HG03521 (cell line): ENCODE measurements around the gene UBQLN4.
"Not testable (repeated sequence)": the region's sequence is repeated elsewhere in the genome, so short reads cannot be mapped to it uniquely, and the experiment has no call there.

Experiments
- ATAC-seq: cut with Tn5 transposase; IDR thresholded peaks from one replicate; pipeline ENCODE4 v1.9.1; 2021; ENCODE audit warnings: mild to moderate bottlenecking, moderate library complexity; ENCODE audit not compliant: unreplicated experiment

UBQLN4 gene

GRCh38 chr1:156081180-156081916, 27.8 kb upstream of the UBQLN4 start:
- ATAC-seq = no peak

GRCh38 chr1:156080863-156081179, 27.2 kb upstream of the UBQLN4 start:
- no peak for ATAC-seq

- no peak for ATAC-seq
These were observed 26.8 kb upstream of the UBQLN4 start for GRCh38 chr1:156080241-156080862.

- no peak for ATAC-seq
These were observed 26.2 kb upstream of the UBQLN4 start for GRCh38 chr1:156079762-156080161.

GRCh38 chr1:156078728-156079127, 25.1 kb upstream of the UBQLN4 start:
- no peak for ATAC-seq

- ATAC-seq = no peak
These were observed 23.8 kb upstream of the UBQLN4 start for GRCh38 chr1:156077430-156077760.

GRCh38 chr1:156076609-156077429, 23.2 kb upstream of the UBQLN4 start:
- no peak for ATAC-seq

- ATAC-seq = no peak
These were observed 22.2 kb upstream of the UBQLN4 start for GRCh38 chr1:156075775-156076204.

- no peak for ATAC-seq
These were observed 21.6 kb upstream of the UBQLN4 start for GRCh38 chr1:156075162-156075561.

- ATAC-seq = no peak
These were observed 21.1 kb upstream of the UBQLN4 start for GRCh38 chr1:156074661-156075060.

GRCh38 chr1:156073740-156074139, 20.1 kb upstream of the UBQLN4 start:
- no peak for ATAC-seq

GRCh38 chr1:156073110-156073687, 19.6 kb upstream of the UBQLN4 start:
- no peak for ATAC-seq

- ATAC-seq = no peak
These were observed 18.7 kb upstream of the UBQLN4 start for GRCh38 chr1:156072251-156072650.

- ATAC-seq = not testable (repeated sequence)
These were observed 17.8 kb upstream of the UBQLN4 start for GRCh38 chr1:156071332-156071816.

GRCh38 chr1:156070548-156070947, 16.9 kb upstream of the UBQLN4 start:
- ATAC-seq = no peak

GRCh38 chr1:156069490-156070455, 16.2 kb upstream of the UBQLN4 start:
- ATAC-seq = no peak

- ATAC-seq = no peak
These were observed 13.7 kb upstream of the UBQLN4 start for GRCh38 chr1:156067262-156067661.

GRCh38 chr1:156065871-156066270, 12.3 kb upstream of the UBQLN4 start:
- no peak for ATAC-seq

- no peak for ATAC-seq
These were observed 11.6 kb upstream of the UBQLN4 start for GRCh38 chr1:156065212-156065611.

- ATAC-seq = no peak
These were observed 11.0 kb upstream of the UBQLN4 start for GRCh38 chr1:156064615-156065014.

- ATAC-seq = no peak
These were observed 10.3 kb upstream of the UBQLN4 start for GRCh38 chr1:156063997-156064285.
